Sigmoid colon (tissue), 4 donors: ENCODE results near the gene MED25.

Experiments used
- EP300 ChIP-seq, 4 donors: sonication (generic); formaldehyde crosslinking; IDR thresholded peaks; one replicate each; pipeline ENCODE4 v1.6.1; 2017; ENCODE audit warnings: antibody characterized with exemption in 4 of 4
- TF ChIP-seq, protein P1 (sequence below), 4 experiments: fragments of 450-650 bp in 3 of 4; fragments of 200-600 bp in 1 of 4; IDR thresholded peaks; one replicate each; pipeline ENCODE4 v1.5.1; 2016 to 2019; ENCODE audit warnings: antibody characterized with exemption in 4 of 4, mild to moderate bottlenecking in 3 of 4, moderate library complexity in 2 of 4

DNA sequence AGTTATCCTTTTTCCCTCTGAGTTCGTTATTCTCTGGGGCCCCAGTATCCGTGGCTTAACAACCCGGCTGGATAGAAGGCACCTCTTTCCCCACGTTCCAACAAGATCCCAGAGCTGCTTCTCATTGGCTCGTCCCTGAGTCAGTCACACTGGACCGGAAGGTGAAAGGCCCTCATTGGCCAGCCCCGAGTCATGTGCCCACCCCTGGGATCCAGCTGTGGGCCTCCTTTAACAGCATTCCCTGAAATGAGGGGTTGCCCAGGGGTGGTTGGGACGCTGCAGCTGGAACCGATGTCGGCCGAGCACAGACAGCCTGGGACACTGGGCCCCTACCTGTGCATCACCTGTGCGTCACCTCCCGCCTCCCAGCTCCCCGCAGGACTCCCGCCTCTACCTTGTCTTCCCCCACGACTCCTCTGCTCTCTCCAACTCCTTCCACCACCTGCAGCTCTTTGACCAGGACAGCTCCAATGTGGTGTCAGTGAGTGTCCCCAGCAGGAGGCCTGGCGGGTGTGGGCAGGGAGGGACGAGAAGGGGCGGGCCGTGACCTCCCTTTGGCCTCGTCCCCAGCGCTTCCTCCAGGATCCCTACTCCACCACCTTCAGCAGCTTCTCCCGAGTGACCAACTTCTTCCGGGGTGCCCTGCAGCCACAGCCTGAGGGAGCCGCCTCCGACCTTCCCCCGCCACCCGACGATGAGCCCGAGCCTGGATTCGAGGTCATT, 63.7 kb downstream of the MED25 start:
- no peak for TF ChIP-seq EP300 (IDR thresholded peaks at IDR 0.05)
- TF ChIP-seq, protein P1, sequence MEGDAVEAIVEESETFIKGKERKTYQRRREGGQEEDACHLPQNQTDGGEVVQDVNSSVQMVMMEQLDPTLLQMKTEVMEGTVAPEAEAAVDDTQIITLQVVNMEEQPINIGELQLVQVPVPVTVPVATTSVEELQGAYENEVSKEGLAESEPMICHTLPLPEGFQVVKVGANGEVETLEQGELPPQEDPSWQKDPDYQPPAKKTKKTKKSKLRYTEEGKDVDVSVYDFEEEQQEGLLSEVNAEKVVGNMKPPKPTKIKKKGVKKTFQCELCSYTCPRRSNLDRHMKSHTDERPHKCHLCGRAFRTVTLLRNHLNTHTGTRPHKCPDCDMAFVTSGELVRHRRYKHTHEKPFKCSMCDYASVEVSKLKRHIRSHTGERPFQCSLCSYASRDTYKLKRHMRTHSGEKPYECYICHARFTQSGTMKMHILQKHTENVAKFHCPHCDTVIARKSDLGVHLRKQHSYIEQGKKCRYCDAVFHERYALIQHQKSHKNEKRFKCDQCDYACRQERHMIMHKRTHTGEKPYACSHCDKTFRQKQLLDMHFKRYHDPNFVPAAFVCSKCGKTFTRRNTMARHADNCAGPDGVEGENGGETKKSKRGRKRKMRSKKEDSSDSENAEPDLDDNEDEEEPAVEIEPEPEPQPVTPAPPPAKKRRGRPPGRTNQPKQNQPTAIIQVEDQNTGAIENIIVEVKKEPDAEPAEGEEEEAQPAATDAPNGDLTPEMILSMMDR (IDR thresholded peaks at IDR 0.05), result no peak
